Activated CD8-positive, alpha-beta memory T cell treated with anti-CD3 and anti-CD28 coated beads, Interleukin-2, amount 10 ng/mL, durations not matched to agents 7 days and 5 days (primary cell): ENCODE measurements around the gene NPLOC4. TPM values are rescaled to one million over a fixed set of nuclear protein-coding genes. Genes with fewer than 3 reads are reported as not detected.
"Not testable (repeated sequence)": the region's sequence is repeated elsewhere in the genome, so short reads cannot be mapped to it uniquely, and the experiment has no call there.

Experiments
- ATAC-seq: fragments of 150-1000 bp; cut with Tn5 transposase; one replicate; pipeline ENCODE4 v1.10.0; 2021; ENCODE audit warnings: moderate library complexity
- CTCF ChIA-PET: fragments of 350-600 bp; sonication (Branson Sonifier 250); formaldehyde crosslinking; loops from one replicate; lab custom pipeline; 2021; ENCODE audit warnings: antibody characterized with exemption; lab: Charles Lee
- DNase-seq: peaks from one replicate; pipeline ENCODE4 v3.0.0-alpha.2; 2020
- H3K27ac Mint-ChIP-seq: one replicate; pipeline ENCODE4 v1.8.0; 2021; ENCODE audit warnings: mild to moderate bottlenecking, mixed read lengths
- H3K27me3 Mint-ChIP-seq: one replicate; pipeline ENCODE4 v1.8.0; 2021; ENCODE audit warnings: mixed read lengths
- H3K36me3 Mint-ChIP-seq: one replicate; pipeline ENCODE4 v1.8.0; 2021; ENCODE audit warnings: mild to moderate bottlenecking, mixed read lengths
- H3K4me1 Mint-ChIP-seq: one replicate; pipeline ENCODE4 v1.8.0; 2021; ENCODE audit warnings: mixed read lengths
- H3K4me3 Mint-ChIP-seq: one replicate; pipeline ENCODE4 v1.8.0; 2021; ENCODE audit warnings: mild to moderate bottlenecking, moderate library complexity, mixed read lengths
- H3K9me3 Mint-ChIP-seq: one replicate; pipeline ENCODE4 v1.8.0; 2022; ENCODE audit warnings: low read depth, mixed read lengths
- total RNA-seq, 2 experiments: library from RNA; stranded (reverse); gene quantifications; one replicate each; pipeline ENCODE4 v1.2.3, GENCODE V29; 2021

NPLOC4 gene
- total RNA-seq, 2 experiments from 2014 or later: 124 to 130 TPM

DNA sequence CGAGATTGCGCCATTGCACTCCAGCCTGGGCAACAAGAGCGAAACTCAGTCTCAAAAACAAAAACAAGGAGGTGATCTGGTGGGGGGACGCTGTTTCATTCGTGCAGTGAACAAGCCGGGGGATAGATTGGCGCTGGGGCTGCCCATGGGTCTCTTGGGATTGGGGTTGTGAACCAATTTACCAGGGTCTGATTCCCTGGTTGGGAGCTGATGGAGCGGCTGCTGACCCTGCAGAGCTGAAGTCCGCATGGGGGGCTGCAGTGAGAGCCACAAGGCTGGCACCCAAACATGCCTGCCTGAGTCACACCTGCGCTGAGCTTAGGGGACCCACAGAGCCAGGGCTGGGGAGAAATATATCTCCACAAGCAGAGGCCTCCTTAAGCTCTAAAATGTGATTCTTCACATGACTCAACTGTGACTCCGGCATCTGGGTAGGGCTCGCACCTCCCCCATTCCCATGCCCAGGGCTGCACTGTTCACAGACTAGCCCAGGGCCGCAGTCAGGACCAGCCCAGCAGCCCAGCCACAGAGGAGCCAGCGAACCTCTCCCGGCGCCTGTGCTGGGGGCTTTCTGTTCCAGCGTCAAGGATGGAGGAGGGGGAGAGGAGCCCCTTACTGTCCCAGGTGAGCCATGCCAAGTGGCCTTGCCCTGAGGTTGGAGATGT lies 5.0 kb upstream of the NPLOC4 start:
- DNase-seq (no peak), ATAC-seq (no peak)
- H3K4me3 Mint-ChIP-seq: no peak overlapping the region
- no peak overlapping the region for H3K27ac Mint-ChIP-seq
- H3K27me3 Mint-ChIP-seq: peaks cover 3% of the 10 kb centered on the region
- CTCF ChIA-PET: no interaction called here
- peaks cover 2% of the 10 kb centered on the region for H3K4me1 Mint-ChIP-seq
- no peaks in the 10 kb centered on the region for H3K9me3 Mint-ChIP-seq
- no peaks in the 10 kb centered on the region for H3K36me3 Mint-ChIP-seq

DNA sequence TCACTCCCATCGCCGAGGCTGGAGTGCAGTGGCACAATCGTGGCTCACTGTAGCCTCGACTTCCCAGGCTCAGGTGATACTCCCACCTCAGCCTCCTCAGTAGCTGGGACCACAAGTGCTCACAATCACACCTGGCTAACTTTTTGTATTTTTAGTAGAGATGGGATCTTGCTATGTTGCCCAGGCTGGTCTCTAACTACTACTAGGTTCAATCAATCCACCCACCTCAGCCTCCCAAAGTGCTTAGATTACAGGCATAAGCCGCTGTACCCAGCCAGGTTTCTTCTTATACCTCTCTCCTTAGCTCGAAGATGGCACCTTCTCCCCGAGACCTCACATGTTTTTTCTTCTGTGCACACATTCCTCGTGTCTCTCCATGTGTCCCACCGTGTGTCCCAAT lies 3.1 kb upstream of the NPLOC4 start:
- Mint-ChIP-seq H3K4me3 (no peak overlapping the region), H3K9me3 (no peaks in the 10 kb centered on the region), H3K27me3 (no peaks in the 10 kb centered on the region), H3K4me1 (peaks cover 14% of the 10 kb centered on the region), H3K36me3 (peaks cover 1% of the 10 kb centered on the region), H3K27ac (no peak overlapping the region)
- DNase-seq (no peak), ATAC-seq (no peak)
- CTCF ChIA-PET: no interaction called here

DNA sequence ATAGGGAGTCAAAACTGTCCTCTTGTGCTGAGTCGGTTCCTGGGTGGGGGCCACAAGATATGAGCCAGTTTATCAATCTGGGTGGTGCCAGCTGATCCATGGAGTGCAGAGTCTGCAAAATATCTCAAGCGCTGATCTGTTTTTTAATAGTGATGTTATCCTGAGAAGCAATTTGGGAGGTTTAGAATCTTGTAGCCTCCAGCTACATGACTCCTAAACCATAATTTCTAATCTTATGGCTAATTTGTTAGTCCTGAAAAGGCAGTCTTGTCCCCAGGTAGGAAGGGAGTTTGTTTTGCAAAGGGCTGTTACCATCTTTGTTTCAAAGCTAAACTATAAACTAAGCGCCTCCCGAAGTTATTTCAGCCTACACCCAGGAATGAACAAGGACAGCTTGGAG lies 1.8 kb upstream of the NPLOC4 start:
- CTCF ChIA-PET: interaction anchor here (0.7 to 1.3 kb wide), 4 partner anchors 12 to 27 kb away, joined by 3 to 4 read pairs (median 3); no protein-coding TSS in a partner anchor
- no peak for ATAC-seq
- H3K4me3 Mint-ChIP-seq: no peak overlapping the region
- H3K4me1 Mint-ChIP-seq: peaks cover 15% of the 10 kb centered on the region
- DNase-seq: no peak
- H3K9me3 Mint-ChIP-seq: no peaks in the 10 kb centered on the region
- no peaks in the 10 kb centered on the region for H3K27me3 Mint-ChIP-seq
- H3K27ac Mint-ChIP-seq: no peak overlapping the region
- peaks cover 3% of the 10 kb centered on the region for H3K36me3 Mint-ChIP-seq

DNA sequence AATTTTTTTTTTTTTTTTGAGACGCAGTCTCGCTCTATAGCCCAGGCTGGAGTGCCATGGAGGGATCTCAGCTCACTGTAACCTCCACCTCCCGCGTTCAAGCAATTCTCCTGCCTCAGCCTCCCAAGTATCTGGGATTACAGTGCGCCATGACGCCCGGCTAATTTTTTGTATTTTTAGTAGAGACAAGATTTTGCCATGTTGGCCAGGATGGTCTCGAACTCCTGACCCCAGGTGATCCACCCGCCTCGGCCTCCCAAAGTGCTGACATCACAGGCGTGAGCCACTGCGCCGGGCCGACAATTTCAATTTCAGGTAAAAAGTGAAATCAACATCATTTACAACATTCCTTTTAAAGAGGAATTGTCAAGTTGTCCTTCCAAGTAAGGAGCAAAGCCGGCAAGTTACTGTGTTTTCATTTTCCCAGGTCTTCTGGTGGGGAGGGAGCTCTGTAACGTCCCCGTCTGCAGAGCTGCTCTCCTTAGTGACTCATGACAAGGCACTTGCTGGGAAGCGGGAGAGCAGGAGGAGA lies 873 bp downstream of the NPLOC4 start:
- peaks cover 9% of the 10 kb centered on the region for H3K36me3 Mint-ChIP-seq
- CTCF ChIA-PET: interaction anchor here (1.8 kb wide), 1 partner anchor 30 kb away, joined by 6 read pairs; the partner anchor contains the start of genes CCDC137 and OXLD1
- H3K4me3 Mint-ChIP-seq: peak overlapping the region; percentile 93
- peak overlapping the region; percentile 78 for H3K27ac Mint-ChIP-seq
- DNase-seq: no peak
- peaks cover 19% of the 10 kb centered on the region for H3K4me1 Mint-ChIP-seq
- no peaks in the 10 kb centered on the region for H3K9me3 Mint-ChIP-seq
- no peaks in the 10 kb centered on the region for H3K27me3 Mint-ChIP-seq
- ATAC-seq: peak; percentile 9

DNA sequence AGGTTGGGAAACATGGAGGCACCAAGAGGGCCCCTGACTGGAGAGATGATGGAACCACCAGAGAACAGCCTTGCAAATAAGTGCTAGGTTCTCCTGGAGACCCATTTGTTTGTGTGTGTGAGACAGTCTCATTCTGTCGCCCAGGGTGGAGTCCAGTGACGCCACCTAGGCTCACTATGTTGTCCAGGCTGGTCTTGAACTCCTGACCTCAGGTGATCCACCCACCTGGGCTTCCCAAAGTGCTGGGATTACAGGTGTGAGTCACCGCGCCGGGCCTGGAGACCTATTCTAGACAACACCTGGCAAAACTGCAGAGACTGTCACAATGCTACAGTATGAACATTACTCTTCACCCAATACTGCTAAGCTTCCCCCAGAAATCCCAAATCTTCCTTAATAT lies 1.5 kb downstream of the NPLOC4 start:
- no peaks in the 10 kb centered on the region for H3K27me3 Mint-ChIP-seq
- H3K4me1 Mint-ChIP-seq: peaks cover 19% of the 10 kb centered on the region
- ATAC-seq: no peak
- H3K36me3 Mint-ChIP-seq: peaks cover 9% of the 10 kb centered on the region
- no peak for DNase-seq
- CTCF ChIA-PET: interaction anchor here (1.8 kb wide), 1 partner anchor 30 kb away, joined by 6 read pairs; the partner anchor contains the start of genes CCDC137 and OXLD1
- no peaks in the 10 kb centered on the region for H3K9me3 Mint-ChIP-seq
- H3K4me3 Mint-ChIP-seq: peak overlapping the region; percentile 93
- no peak overlapping the region for H3K27ac Mint-ChIP-seq

DNA sequence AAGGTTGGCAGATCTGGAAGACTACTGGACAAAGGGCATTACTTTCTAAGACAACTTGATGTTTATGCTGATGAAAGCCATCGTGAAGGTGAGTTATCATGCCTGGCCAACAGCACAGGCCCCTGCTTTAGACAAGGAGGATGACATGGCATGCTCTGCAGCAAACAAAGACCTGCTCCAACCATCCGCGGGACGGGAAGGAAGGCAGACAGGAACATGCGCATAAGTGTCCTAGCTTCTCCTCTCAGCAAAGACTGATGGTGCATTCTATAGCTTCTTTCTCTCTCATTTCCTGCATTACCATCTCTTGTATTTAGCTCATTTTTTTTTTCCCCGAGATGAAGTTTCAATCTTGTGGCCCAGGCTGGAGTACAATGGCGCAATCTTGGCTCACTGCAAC lies 5.4 kb downstream of the NPLOC4 start:
- Mint-ChIP-seq H3K27me3 (no peaks in the 10 kb centered on the region), H3K9me3 (no peaks in the 10 kb centered on the region), H3K4me1 (peaks cover 17% of the 10 kb centered on the region), H3K36me3 (peaks cover 29% of the 10 kb centered on the region), H3K4me3 (no peak overlapping the region), H3K27ac (peak overlapping the region; percentile 22)
- ATAC-seq (no peak), DNase-seq (no peak)
- CTCF ChIA-PET: no interaction called here

DNA sequence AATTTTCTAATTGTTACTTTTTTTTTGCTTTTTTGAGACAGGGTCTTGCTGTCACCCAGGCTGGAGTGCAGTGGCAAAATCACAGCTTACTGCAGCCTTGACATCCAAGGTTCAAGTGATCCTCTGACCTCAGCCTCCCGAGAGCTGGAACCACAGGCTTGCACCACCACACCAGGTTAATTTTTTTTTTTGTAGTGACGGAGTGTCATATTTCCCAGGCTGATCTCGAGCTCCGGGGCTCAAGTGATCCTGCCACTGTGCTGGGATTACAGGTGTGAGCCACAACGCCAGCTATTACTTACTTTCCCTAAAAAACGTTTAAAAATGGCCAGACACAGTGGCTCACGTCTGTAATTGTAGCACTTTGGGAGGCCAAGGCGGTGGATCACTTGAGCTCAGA lies 6.6 kb downstream of the NPLOC4 start:
- no peaks in the 10 kb centered on the region for H3K9me3 Mint-ChIP-seq

DNA sequence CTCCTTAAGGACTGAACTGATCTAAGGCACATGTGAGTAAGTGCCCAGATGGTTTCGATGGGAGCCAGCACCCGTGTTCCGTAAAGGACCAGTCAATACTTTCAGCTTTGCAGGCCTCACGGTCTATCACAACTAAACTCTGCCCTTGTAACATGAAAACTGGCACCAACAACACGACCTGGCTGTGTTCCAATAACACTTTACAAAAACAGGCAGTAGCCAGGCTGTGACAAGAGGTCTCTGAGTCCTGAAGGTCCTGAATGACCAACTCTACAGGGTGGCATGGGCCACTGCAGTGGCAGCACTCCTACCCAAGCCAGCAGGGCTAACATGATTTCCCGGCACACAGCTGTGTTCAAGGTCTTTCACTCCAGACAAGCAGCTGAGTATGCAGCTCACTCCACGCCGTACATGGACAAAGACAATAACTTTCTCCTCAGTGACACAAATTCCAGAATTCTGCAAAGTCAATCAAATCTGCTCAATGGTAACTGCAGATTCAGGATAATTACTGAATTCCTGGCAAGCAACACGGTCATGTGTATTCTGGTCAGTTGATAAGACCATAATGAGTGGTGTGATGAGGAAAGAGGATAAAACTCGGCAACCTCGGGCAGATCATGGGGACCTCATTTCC lies 15.3 kb downstream of the NPLOC4 start:
- ATAC-seq (no peak), DNase-seq (no peak)
- no peak overlapping the region for H3K27ac Mint-ChIP-seq
- H3K4me1 Mint-ChIP-seq: peaks cover 6% of the 10 kb centered on the region
- no peak overlapping the region for H3K4me3 Mint-ChIP-seq
- no peaks in the 10 kb centered on the region for H3K27me3 Mint-ChIP-seq
- H3K9me3 Mint-ChIP-seq: no peaks in the 10 kb centered on the region
- peaks cover 54% of the 10 kb centered on the region for H3K36me3 Mint-ChIP-seq
- CTCF ChIA-PET: interaction anchor here (2.4 kb wide), 1 partner anchor 21 kb away, joined by 5 read pairs; no protein-coding TSS in a partner anchor

More for the DNA sequence above, 6.6 kb downstream of the NPLOC4 start:
- peaks cover 7% of the 10 kb centered on the region for H3K4me1 Mint-ChIP-seq
- no peaks in the 10 kb centered on the region for H3K27me3 Mint-ChIP-seq
- no peak for ATAC-seq
- no peak overlapping the region for H3K4me3 Mint-ChIP-seq
- CTCF ChIA-PET: interaction anchor here (0.7 to 1.2 kb wide), 2 partner anchors 29 to 73 kb away, joined by 3 to 4 read pairs; partner anchors contain the start of gene MRPL12
- no peak for DNase-seq
- H3K27ac Mint-ChIP-seq: no peak overlapping the region
- peaks cover 37% of the 10 kb centered on the region for H3K36me3 Mint-ChIP-seq

DNA sequence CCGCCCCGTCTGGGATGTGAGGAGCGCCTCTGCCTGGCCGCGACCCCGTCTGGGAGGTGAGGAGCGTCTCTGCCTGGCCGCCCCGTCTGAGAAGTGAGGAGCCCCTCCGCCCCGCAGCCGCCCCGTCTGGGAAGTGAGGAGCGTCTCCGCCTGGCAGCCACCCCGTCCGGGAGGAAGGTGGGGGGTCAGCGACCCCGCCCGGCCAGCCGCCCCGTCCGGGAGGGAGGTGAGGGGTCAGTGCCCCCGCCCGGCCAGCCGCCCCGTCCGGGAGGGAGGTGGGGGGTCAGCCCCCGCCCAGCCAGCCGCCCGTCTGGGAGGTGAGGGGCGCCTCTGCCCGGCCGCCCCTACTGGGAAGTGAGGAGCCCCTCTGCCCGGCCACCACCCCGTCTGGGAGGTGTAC lies 18.6 kb downstream of the NPLOC4 start:
- H3K9me3 Mint-ChIP-seq, DNase-seq, H3K27me3 Mint-ChIP-seq, CTCF ChIA-PET, H3K27ac Mint-ChIP-seq, ATAC-seq, H3K4me3 Mint-ChIP-seq: not testable (repeated sequence)
- Mint-ChIP-seq H3K36me3 (peaks cover 40% of the 10 kb centered on the region), H3K4me1 (peaks cover 30% of the 10 kb centered on the region)

DNA sequence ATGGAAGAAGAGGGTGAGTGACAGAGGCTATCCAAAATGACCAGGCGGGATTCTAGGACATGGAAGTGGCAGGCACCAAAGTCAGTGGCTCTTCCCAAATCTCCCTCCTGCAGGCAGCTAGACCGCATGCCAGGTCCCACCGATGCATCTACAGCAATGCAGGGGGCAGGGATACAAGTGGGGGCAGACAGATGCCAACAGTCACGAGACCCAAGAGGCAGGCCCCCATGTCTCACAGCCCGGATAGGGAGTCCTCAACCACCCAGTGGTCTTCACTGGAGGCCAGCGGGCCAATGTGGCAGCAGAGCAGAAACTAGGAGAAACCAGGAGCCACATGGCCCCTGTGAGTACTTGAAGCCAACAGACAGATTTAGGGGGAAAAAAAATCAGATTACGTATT lies 20.0 kb downstream of the NPLOC4 start:
- no peak overlapping the region for H3K4me3 Mint-ChIP-seq
- CTCF ChIA-PET: no interaction called here
- no peak for ATAC-seq
- H3K27me3 Mint-ChIP-seq: no peaks in the 10 kb centered on the region
- H3K4me1 Mint-ChIP-seq: peaks cover 32% of the 10 kb centered on the region
- H3K27ac Mint-ChIP-seq: no peak overlapping the region
- DNase-seq: no peak
- peaks cover 50% of the 10 kb centered on the region for H3K36me3 Mint-ChIP-seq
- no peaks in the 10 kb centered on the region for H3K9me3 Mint-ChIP-seq

DNA sequence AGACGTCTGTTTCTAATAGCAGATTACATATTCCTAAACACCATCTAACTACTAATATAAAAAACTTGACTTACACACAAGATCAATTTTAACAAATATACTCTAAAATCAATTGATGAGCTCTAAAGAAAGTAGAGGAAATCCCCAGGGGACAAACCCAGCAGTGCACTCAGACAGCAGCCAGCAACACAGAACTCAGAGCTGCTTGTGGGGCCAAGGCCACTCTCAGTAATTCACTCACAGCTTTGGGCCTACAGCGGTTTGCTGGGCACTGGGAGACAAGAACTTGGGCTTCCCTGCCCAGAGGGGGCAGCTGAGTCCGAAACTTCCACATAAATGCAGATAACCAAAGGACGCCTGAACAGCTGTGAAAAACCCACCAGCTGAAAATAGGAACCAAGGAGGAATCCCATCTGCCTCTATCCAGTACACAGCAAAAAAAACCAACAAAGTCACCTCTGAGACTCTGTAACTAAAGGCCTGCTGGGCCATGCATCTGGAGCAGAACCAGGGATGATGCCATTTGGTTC lies 21.4 kb downstream of the NPLOC4 start:
- H3K27ac Mint-ChIP-seq: peak overlapping the region; percentile 86
- no peaks in the 10 kb centered on the region for H3K27me3 Mint-ChIP-seq
- H3K4me1 Mint-ChIP-seq: peaks cover 30% of the 10 kb centered on the region
- CTCF ChIA-PET: interaction anchor here (0.8 to 3.2 kb wide), 3 partner anchors 14 to 96 kb away, joined by 4 to 14 read pairs (median 5); partner anchors contain the start of gene ARL16
- H3K9me3 Mint-ChIP-seq: no peaks in the 10 kb centered on the region
- ATAC-seq (no peak), DNase-seq (no peak)
- H3K4me3 Mint-ChIP-seq: no peak overlapping the region
- peaks cover 38% of the 10 kb centered on the region for H3K36me3 Mint-ChIP-seq

DNA sequence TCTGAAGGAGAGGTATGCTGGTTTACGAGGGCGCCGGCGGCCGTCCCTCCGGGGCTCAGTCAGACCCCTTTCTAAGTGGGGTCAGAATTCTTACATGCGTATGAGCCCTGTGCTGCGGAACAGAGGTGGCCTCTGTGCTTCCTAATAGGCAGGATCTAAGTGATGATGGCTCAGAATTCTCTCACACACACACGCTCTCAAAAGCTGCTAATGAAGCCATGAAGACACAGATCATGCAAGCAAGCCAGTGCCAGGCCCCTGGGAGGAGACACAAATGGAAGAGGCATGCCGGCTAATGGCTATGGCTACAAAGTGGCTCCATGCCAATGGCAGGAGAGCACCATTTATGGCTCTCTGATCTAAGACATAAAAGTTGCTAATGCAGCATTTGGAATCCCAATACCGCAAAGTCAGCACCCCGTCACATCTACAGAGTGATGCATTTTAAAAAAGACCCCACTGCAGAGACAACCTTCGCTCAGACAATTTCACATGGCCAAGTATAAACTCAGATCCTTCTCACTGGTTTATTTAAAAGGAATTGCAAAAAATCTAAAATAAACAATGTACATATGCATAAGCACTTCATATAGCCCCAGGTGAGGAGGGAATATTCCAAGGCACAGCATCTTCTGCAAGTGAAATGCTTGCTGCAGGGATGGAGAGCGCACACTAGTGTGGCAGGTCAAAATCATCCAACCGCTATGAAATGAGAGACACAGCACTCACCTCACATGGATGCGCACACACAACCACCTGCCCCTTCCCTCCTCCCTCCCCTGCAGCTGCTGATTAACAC lies 24.5 kb downstream of the NPLOC4 start:
- Mint-ChIP-seq H3K9me3 (no peaks in the 10 kb centered on the region), H3K4me3 (no peak overlapping the region), H3K27me3 (no peaks in the 10 kb centered on the region), H3K36me3 (peaks cover 40% of the 10 kb centered on the region), H3K27ac (no peak overlapping the region), H3K4me1 (peaks cover 47% of the 10 kb centered on the region)
- CTCF ChIA-PET: interaction anchor here (0.6 to 1.4 kb wide), 2 partner anchors 11 to 40 kb away, joined by 3 read pairs; no protein-coding TSS in a partner anchor
- ATAC-seq (no peak), DNase-seq (no peak)
